ENCODE results near the gene FGFR2. TPM values are rescaled to one million over a fixed set of nuclear protein-coding genes. Genes with fewer than 3 reads are reported as not detected.

FGFR2 gene
- total RNA-seq, 1 experiment from 2014 or later: 5.7 TPM

DNA sequence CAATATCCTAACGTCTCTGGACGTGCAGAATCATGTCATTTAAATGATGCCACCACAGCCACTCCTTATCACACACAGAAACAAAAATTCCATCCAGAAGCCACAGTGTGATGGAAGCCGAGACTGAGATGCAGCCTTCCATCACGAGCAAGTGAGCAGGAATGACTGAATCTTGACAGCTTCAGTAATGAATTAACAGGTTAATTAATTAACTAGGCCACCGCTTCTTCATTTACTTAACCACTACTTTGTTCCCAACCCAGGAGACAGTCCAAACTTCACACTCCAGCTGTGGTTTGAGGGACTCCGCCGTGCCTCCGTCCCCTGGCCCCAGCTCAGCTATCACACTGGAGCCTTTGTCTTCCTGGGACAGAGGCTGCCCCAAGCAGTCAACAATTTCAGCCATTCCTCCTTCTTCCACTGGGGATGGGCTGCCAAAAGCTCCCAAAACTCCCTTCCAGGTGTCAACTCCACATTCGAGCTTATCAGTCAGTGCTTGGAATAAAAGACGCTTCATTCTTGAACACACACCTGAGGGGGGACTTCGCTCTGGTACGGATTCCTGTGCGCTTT, 65.9 kb downstream of the FGFR2 start:
- Histone ChIP-seq H3K27me3 (ENCODE audit: control insufficient read depth, insufficient read depth, low read length) (no peaks in the 10 kb centered on the region), H3K9me3 (ENCODE audit: control insufficient read depth, insufficient read depth, low read depth, low read length) (no peaks in the 10 kb centered on the region), H3K4me1 (ENCODE audit: control insufficient read depth, insufficient read depth, low read length) (peaks cover 6% of the 10 kb centered on the region; the same call in 1 of the 2 replicates), H3K4me3 (ENCODE audit: low read depth in 2 of 2, low read length in 2 of 2) (no peak overlapping the region), H3K36me3 (ENCODE audit: control insufficient read depth, insufficient read depth, low read length) (no peaks in the 10 kb centered on the region), H3K27ac (ENCODE audit: low read length) (no peak overlapping the region)
- no peak for DNase-seq (ENCODE audit: low read depth, low spot score)
- in situ Hi-C loops (cut with HindIII; ENCODE audit: low pct_unique_long_range_greater_than_20kb, low sequenced_read_pairs) (no loop called here), intact Hi-C loops (cut with micrococcal nuclease; ENCODE audit: unreplicated experiment) (no loop called here)
- ChIA-PET POLR2A (no interaction called here), CTCF (no interaction called here)
- BruUV-seq (replicated peaks): no TSS peak
- no peak for ATAC-seq
- TF ChIP-seq, protein P1, sequence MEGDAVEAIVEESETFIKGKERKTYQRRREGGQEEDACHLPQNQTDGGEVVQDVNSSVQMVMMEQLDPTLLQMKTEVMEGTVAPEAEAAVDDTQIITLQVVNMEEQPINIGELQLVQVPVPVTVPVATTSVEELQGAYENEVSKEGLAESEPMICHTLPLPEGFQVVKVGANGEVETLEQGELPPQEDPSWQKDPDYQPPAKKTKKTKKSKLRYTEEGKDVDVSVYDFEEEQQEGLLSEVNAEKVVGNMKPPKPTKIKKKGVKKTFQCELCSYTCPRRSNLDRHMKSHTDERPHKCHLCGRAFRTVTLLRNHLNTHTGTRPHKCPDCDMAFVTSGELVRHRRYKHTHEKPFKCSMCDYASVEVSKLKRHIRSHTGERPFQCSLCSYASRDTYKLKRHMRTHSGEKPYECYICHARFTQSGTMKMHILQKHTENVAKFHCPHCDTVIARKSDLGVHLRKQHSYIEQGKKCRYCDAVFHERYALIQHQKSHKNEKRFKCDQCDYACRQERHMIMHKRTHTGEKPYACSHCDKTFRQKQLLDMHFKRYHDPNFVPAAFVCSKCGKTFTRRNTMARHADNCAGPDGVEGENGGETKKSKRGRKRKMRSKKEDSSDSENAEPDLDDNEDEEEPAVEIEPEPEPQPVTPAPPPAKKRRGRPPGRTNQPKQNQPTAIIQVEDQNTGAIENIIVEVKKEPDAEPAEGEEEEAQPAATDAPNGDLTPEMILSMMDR (IDR thresholded peaks at IDR 0.05): no peak
- no peak for TF ChIP-seq SIN3A (IDR thresholded peaks at IDR 0.05; ENCODE audit: borderline replicate concordance, insufficient read depth, low read depth, low read length)
- TF ChIP-seq TCF7L2 (IDR thresholded peaks at IDR 0.05; ENCODE audit: low read depth, low read length): no peak
- no peak for TF ChIP-seq POLR2AphosphoS5 (IDR thresholded peaks at IDR 0.05; ENCODE audit: low read depth, low read length)
- TF ChIP-seq, protein P2, sequence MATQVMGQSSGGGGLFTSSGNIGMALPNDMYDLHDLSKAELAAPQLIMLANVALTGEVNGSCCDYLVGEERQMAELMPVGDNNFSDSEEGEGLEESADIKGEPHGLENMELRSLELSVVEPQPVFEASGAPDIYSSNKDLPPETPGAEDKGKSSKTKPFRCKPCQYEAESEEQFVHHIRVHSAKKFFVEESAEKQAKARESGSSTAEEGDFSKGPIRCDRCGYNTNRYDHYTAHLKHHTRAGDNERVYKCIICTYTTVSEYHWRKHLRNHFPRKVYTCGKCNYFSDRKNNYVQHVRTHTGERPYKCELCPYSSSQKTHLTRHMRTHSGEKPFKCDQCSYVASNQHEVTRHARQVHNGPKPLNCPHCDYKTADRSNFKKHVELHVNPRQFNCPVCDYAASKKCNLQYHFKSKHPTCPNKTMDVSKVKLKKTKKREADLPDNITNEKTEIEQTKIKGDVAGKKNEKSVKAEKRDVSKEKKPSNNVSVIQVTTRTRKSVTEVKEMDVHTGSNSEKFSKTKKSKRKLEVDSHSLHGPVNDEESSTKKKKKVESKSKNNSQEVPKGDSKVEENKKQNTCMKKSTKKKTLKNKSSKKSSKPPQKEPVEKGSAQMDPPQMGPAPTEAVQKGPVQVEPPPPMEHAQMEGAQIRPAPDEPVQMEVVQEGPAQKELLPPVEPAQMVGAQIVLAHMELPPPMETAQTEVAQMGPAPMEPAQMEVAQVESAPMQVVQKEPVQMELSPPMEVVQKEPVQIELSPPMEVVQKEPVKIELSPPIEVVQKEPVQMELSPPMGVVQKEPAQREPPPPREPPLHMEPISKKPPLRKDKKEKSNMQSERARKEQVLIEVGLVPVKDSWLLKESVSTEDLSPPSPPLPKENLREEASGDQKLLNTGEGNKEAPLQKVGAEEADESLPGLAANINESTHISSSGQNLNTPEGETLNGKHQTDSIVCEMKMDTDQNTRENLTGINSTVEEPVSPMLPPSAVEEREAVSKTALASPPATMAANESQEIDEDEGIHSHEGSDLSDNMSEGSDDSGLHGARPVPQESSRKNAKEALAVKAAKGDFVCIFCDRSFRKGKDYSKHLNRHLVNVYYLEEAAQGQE (IDR thresholded peaks at IDR 0.05; ENCODE audit: insufficient read depth in 1 of 2, low read depth in 2 of 2, low read length in 1 of 2): no peak

- H3K9me3 ChIP-seq (ENCODE audit: control insufficient read depth, insufficient read depth, low read depth, low read length): no peaks in the 10 kb centered on the region
- in situ Hi-C loops (cut with HindIII; ENCODE audit: low pct_unique_long_range_greater_than_20kb, low sequenced_read_pairs): no loop called here
- intact Hi-C loops (cut with micrococcal nuclease; ENCODE audit: unreplicated experiment): no loop called here
- no peak for ATAC-seq
- POLR2A ChIA-PET: no interaction called here
- H3K27ac ChIP-seq (ENCODE audit: low read length): no peak overlapping the region
- TF ChIP-seq SIN3A (IDR thresholded peaks at IDR 0.05; ENCODE audit: borderline replicate concordance, insufficient read depth, low read depth, low read length): no peak
- TF ChIP-seq, protein P1 (IDR thresholded peaks at IDR 0.05): no peak
- TF ChIP-seq POLR2AphosphoS5 (IDR thresholded peaks at IDR 0.05; ENCODE audit: low read depth, low read length): no peak
- TF ChIP-seq TCF7L2 (IDR thresholded peaks at IDR 0.05; ENCODE audit: low read depth, low read length): no peak
- CTCF ChIA-PET: no interaction called here
- DNase-seq (ENCODE audit: low read depth, low spot score): no peak
- no peaks in the 10 kb centered on the region for H3K36me3 ChIP-seq (ENCODE audit: control insufficient read depth, insufficient read depth, low read length)
- H3K4me3 ChIP-seq (ENCODE audit: low read depth in 2 of 2, low read length in 2 of 2): no peak overlapping the region
- H3K4me1 ChIP-seq (ENCODE audit: control insufficient read depth, insufficient read depth, low read length): peaks cover 6% of the 10 kb centered on the region; the same call in 1 of the 2 replicates
- BruUV-seq (replicated peaks): no TSS peak
- H3K27me3 ChIP-seq (ENCODE audit: control insufficient read depth, insufficient read depth, low read length): no peaks in the 10 kb centered on the region
Measured at GRCh38 chr10:121531830-121532178, 66.4 kb downstream of the FGFR2 start.

Measured in Panc1 (cell line).